Astrocyte (in vitro differentiated cells and primary cell): ENCODE data around the gene FAF1.

Experiments
- EZH2 ChIP-seq: IDR thresholded peaks from 2 replicates; pipeline ENCODE4 v1.6.1; 2012; ENCODE audit warnings: mild to moderate bottlenecking, low read length, inconsistent platforms; ENCODE audit not compliant: insufficient read depth
- TF ChIP-seq, protein P1 (sequence below): IDR thresholded peaks from 2 replicates; pipeline ENCODE4 v1.5.1; 2011; ENCODE audit warnings: low read depth, mild to moderate bottlenecking, inconsistent platforms, low read length, moderate library complexity; ENCODE audit not compliant: insufficient read depth

DNA sequence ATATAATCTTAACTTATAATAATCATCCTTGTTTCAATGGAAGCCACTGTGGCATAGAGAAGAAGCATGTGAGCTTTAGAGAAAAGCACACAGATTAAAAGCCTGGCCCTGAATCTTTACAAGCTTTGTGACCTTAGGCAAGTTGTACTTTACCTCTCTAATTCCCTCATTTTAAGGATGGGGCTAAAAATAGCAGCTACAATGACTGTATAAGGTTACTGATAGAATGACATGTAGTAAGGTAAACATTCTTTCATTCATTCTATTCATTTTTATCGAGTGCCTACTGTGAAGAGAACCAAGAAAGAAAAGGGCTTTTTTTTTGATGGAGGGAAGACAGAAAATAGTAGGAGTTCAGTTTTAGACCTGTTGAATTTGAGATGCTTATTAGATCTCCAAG, 35.6 kb upstream of the FAF1 start:
- TF ChIP-seq, protein P1, sequence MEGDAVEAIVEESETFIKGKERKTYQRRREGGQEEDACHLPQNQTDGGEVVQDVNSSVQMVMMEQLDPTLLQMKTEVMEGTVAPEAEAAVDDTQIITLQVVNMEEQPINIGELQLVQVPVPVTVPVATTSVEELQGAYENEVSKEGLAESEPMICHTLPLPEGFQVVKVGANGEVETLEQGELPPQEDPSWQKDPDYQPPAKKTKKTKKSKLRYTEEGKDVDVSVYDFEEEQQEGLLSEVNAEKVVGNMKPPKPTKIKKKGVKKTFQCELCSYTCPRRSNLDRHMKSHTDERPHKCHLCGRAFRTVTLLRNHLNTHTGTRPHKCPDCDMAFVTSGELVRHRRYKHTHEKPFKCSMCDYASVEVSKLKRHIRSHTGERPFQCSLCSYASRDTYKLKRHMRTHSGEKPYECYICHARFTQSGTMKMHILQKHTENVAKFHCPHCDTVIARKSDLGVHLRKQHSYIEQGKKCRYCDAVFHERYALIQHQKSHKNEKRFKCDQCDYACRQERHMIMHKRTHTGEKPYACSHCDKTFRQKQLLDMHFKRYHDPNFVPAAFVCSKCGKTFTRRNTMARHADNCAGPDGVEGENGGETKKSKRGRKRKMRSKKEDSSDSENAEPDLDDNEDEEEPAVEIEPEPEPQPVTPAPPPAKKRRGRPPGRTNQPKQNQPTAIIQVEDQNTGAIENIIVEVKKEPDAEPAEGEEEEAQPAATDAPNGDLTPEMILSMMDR: no peak
- no peak for TF ChIP-seq EZH2
